HepG2 (cell line): ENCODE measurements around the gene INKA2. TPM values are rescaled to one million over a fixed set of nuclear protein-coding genes. Genes with fewer than 3 reads are reported as not detected.
A peak's percentile ranks its signal among the peaks of the same experiment; 100 is the strongest.

Experiments used
- BHLHE40 ChIP-seq: IDR thresholded peaks from 2 replicates; pipeline ENCODE4 v1.6.1; 2011; ENCODE audit warnings: low read length, improper control_type of control experiment
- CBFB ChIP-seq: sonication (generic); formaldehyde crosslinking; IDR thresholded peaks from 2 replicates; pipeline ENCODE4 v1.4.0; 2020; ENCODE audit warnings: missing genetic modification reagents
- ELF3 ChIP-seq: IDR thresholded peaks from 2 replicates; pipeline ENCODE4 v1.6.1; 2016; ENCODE audit warnings: missing genetic modification reagents, missing compliant biosample characterization
- EZH2 ChIP-seq: conservative IDR thresholded peaks from 2 replicates; pipeline ENCODE4 v1.6.1; 2012; ENCODE audit warnings: mild to moderate bottlenecking, low read depth, low read length, moderate library complexity
- FOXK1 ChIP-seq: sonication (generic); formaldehyde crosslinking; IDR thresholded peaks from 2 replicates; pipeline ENCODE4 v1.4.0; 2020; ENCODE audit warnings: low read depth, missing genetic modification reagents, borderline replicate concordance
- FOXK2 ChIP-seq: fragments of 450-650 bp; IDR thresholded peaks from 2 replicates; pipeline ENCODE4 v1.6.1; 2016
- MEIS1 ChIP-seq: sonication (generic); formaldehyde crosslinking; IDR thresholded peaks from 2 replicates; pipeline ENCODE4 v1.9.0; 2021; ENCODE audit warnings: mild to moderate bottlenecking, missing genetic modification reagents, moderate library complexity, borderline replicate concordance
- NFKBIZ ChIP-seq: IDR thresholded peaks from 2 replicates; pipeline ENCODE4 v1.6.1; 2018; ENCODE audit warnings: missing genetic modification reagents, missing compliant biosample characterization
- SAFB2 ChIP-seq: sonication (generic); formaldehyde crosslinking; IDR thresholded peaks from 2 replicates; pipeline ENCODE4 v1.5.1; 2020; ENCODE audit warnings: missing genetic modification reagents, low read depth, mild to moderate bottlenecking, borderline replicate concordance
- SCMH1 ChIP-seq: sonication (generic); formaldehyde crosslinking; IDR thresholded peaks from 2 replicates; pipeline ENCODE4 v1.9.0; 2021; ENCODE audit warnings: missing genetic modification reagents, mild to moderate bottlenecking, borderline replicate concordance
- TBX2 ChIP-seq: sonication (generic); formaldehyde crosslinking; IDR thresholded peaks from 2 replicates; pipeline ENCODE4 v1.5.0; 2020; ENCODE audit warnings: missing genetic modification reagents, mild to moderate bottlenecking, borderline replicate concordance
- ZEB1 ChIP-seq: IDR thresholded peaks from 2 replicates; pipeline ENCODE4 v1.6.1; 2012; ENCODE audit warnings: mild to moderate bottlenecking, low read depth, inconsistent platforms; ENCODE audit not compliant: insufficient replicate concordance
- ZNF274 ChIP-seq: sonication (generic); formaldehyde crosslinking; IDR thresholded peaks from 2 replicates; pipeline ENCODE4 v1.5.1; 2020; ENCODE audit warnings: mild to moderate bottlenecking, missing genetic modification reagents
- ZNF292 ChIP-seq: sonication (generic); formaldehyde crosslinking; IDR thresholded peaks from 2 replicates; pipeline ENCODE4 v1.8.1; 2022; ENCODE audit warnings: mild to moderate bottlenecking, low read depth, missing genetic modification reagents, borderline replicate concordance
- ZNF317 ChIP-seq: sonication (generic); formaldehyde crosslinking; IDR thresholded peaks from 2 replicates; pipeline ENCODE4 v1.5.0; 2020; ENCODE audit warnings: mild to moderate bottlenecking, missing genetic modification reagents
- ZNF724P ChIP-seq: sonication (generic); formaldehyde crosslinking; IDR thresholded peaks from 2 replicates; pipeline ENCODE4 v1.8.0; 2022; ENCODE audit warnings: missing genetic modification reagents, borderline replicate concordance
- ZNF746 ChIP-seq: sonication (generic); formaldehyde crosslinking; IDR thresholded peaks from 2 replicates; pipeline ENCODE4 v1.8.0; 2022; ENCODE audit warnings: mild to moderate bottlenecking, missing genetic modification reagents
- ZNF773 ChIP-seq: sonication (generic); formaldehyde crosslinking; IDR thresholded peaks from 2 replicates; pipeline ENCODE4 v1.4.0; 2020; ENCODE audit warnings: missing genetic modification reagents, borderline replicate concordance
- ZNF792 ChIP-seq: IDR thresholded peaks from 2 replicates; pipeline ENCODE4 v1.6.1; 2016
- ZNF839 ChIP-seq: sonication (generic); formaldehyde crosslinking; IDR thresholded peaks from 2 replicates; pipeline ENCODE4 v1.4.0; 2020; ENCODE audit warnings: missing genetic modification reagents, mild to moderate bottlenecking, borderline replicate concordance
- polyA plus RNA-seq, 8 experiments: library from polyadenylated mRNA; depleted of rRNA in 3 of 8; stranded (reverse) in 7 of 8; unstranded in 1 of 8; fragments of >200 nt; fragmentation: Illumina TruSeq in 4 of 8; extraction: Trizol in 4 of 8; gene quantifications; 2 replicates each; pipeline versions ENCODE4 v1.2.1 to v1.2.3, GENCODE V29; 2011 to 2016; ENCODE audit warnings: low read depth in 4 of 8, missing spikeins in 1 of 8, mixed read lengths in 1 of 8; ENCODE audit not compliant: insufficient read depth in 1 of 8
- total RNA-seq, 5 experiments: library from RNA; depleted of rRNA; stranded (reverse); fragments of >200 nt; fragmentation: Illumina TruSeq; extraction: Trizol; gene quantifications; 2 replicates each; pipeline ENCODE4 v1.2.3, GENCODE V29; 2016; ENCODE audit warnings: low read depth in 1 of 5
- TF ChIP-seq, protein P1 (sequence below): sonication (generic); formaldehyde crosslinking; IDR thresholded peaks from 2 replicates; pipeline ENCODE4 v1.4.0; 2020; ENCODE audit warnings: missing genetic modification reagents, borderline replicate concordance
- TF ChIP-seq, protein P2 (sequence below): sonication (generic); formaldehyde crosslinking; IDR thresholded peaks from 2 replicates; pipeline ENCODE4 v1.8.0; 2022; ENCODE audit warnings: mild to moderate bottlenecking, missing genetic modification reagents; ENCODE audit not compliant: insufficient replicate concordance

INKA2 gene
- total and polyA plus RNA-seq, 2 of the 13 experiments (the other 11 are each of a cell fraction or from before 2014, with no cell fraction given) = 2.6 to 4.6 TPM

DNA sequence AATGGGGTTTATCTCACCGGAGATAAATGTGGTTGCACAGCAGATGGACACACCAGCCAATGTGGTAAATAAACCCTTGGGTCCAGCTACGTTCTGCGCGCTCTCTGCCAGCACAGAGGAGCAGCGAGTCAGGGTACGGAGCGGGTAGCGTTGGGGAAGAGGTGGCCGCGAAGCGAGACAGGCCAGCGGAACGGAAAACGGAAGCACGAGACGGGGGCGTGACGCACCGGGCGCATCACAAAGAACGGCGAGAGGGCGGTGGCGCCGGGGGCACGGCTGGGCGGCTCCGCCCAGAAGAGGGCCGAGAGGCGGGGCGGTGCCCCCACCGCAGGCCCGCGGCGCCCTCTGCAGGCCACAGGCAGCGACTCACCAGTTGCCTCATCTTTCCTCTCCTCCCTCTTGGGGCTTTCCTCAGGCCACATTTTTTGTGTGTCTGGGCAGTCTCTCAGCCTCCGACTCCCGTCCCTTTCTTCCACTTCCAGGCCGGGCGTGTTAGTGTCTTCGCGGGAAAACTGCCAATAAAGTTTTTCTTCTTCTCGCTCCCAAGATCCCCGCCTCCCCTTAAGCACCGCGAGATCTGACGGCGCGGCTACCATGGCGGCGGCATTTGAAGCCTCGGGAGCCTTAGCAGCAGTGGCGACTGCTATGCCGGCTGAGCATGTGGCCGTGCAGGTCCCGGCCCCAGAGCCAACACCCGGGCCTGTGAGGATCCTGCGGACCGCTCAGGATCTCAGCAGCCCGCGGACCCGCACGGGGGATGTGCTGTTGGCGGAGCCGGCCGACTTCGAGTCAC is 16.3 kb upstream of the INKA2 start, which contains the start of gene DDX20 (continued):
- TF ChIP-seq, protein P1, sequence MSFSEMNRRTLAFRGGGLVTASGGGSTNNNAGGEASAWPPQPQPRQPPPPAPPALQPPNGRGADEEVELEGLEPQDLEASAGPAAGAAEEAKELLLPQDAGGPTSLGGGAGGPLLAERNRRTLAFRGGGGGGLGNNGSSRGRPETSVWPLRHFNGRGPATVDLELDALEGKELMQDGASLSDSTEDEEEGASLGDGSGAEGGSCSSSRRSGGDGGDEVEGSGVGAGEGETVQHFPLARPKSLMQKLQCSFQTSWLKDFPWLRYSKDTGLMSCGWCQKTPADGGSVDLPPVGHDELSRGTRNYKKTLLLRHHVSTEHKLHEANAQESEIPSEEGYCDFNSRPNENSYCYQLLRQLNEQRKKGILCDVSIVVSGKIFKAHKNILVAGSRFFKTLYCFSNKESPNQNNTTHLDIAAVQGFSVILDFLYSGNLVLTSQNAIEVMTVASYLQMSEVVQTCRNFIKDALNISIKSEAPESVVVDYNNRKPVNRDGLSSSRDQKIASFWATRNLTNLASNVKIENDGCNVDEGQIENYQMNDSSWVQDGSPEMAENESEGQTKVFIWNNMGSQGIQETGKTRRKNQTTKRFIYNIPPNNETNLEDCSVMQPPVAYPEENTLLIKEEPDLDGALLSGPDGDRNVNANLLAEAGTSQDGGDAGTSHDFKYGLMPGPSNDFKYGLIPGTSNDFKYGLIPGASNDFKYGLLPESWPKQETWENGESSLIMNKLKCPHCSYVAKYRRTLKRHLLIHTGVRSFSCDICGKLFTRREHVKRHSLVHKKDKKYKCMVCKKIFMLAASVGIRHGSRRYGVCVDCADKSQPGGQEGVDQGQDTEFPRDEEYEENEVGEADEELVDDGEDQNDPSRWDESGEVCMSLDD = peak; percentile 74; the same call in 1 of the 2 replicates
- TF ChIP-seq MEIS1 (peak; percentile 51; the same call in 1 of the 2 replicates), BHLHE40 (peak; percentile 88), ZNF274 (CRISPR knock-in tag) (peak; percentile 15), ZNF317 (no peak), CBFB (peak; percentile 79), EZH2 (no peak), FOXK2 (no peak), ZEB1 (no peak), ELF3 (CRISPR knock-in tag) (no peak; the same call in 1 of the 2 replicates), SAFB2 (CRISPR knock-in tag) (no peak), SCMH1 (no peak), ZNF773 (CRISPR knock-in tag) (0 out of 2 replicates have a peak, but pooled peaks have one; percentile 63), FOXK1 (peak; percentile 50; the same call in 1 of the 2 replicates), ZNF292 (CRISPR knock-in tag) (no peak), ZNF839 (0 out of 2 replicates have a peak, but pooled peaks have one; percentile 35), ZNF746 (CRISPR knock-in tag) (peak; percentile 74; the same call in 1 of the 2 replicates), NFKBIZ (CRISPR knock-in tag) (0 out of 2 replicates have a peak, but pooled peaks have one; percentile 39), ZNF792 (CRISPR knock-in tag) (0 out of 2 replicates have a peak, but pooled peaks have one; percentile 33), TBX2 (peak; percentile 90), ZNF724P (0 out of 2 replicates have a peak, but pooled peaks have one; percentile 60)
- TF ChIP-seq, protein P2, sequence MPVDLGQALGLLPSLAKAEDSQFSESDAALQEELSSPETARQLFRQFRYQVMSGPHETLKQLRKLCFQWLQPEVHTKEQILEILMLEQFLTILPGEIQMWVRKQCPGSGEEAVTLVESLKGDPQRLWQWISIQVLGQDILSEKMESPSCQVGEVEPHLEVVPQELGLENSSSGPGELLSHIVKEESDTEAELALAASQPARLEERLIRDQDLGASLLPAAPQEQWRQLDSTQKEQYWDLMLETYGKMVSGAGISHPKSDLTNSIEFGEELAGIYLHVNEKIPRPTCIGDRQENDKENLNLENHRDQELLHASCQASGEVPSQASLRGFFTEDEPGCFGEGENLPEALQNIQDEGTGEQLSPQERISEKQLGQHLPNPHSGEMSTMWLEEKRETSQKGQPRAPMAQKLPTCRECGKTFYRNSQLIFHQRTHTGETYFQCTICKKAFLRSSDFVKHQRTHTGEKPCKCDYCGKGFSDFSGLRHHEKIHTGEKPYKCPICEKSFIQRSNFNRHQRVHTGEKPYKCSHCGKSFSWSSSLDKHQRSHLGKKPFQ (CRISPR knock-in tag) = peak; percentile 17
